Mesodermal cell (in vitro differentiated cells): ENCODE data around the gene STRIP1.
"Not testable (repeated sequence)": the region's sequence is repeated elsewhere in the genome, so short reads cannot be mapped to it uniquely, and the experiment has no call there.

Source experiments
- H3K27ac ChIP-seq: 2 replicates; pipeline ENCODE4 v1.7.0; 2013; ENCODE audit warnings: mild to moderate bottlenecking, low read depth, low read length, moderate library complexity; ENCODE audit not compliant: severe bottlenecking
- H3K36me3 ChIP-seq: 2 replicates; pipeline ENCODE4 v1.7.1; 2013; ENCODE audit warnings: mild to moderate bottlenecking, low read length, moderate library complexity; ENCODE audit not compliant: control insufficient read depth, insufficient read depth
- H3K4me1 ChIP-seq: one replicate; pipeline ENCODE4 v1.7.1; 2013; ENCODE audit warnings: mild to moderate bottlenecking, low read length; ENCODE audit not compliant: insufficient read depth, control insufficient read depth, poor library complexity, severe bottlenecking
- H3K4me3 ChIP-seq: 2 replicates; pipeline ENCODE4 v1.7.0; 2013; ENCODE audit warnings: low read length, control low read depth, mild to moderate bottlenecking; ENCODE audit not compliant: insufficient read depth, poor library complexity, severe bottlenecking; ENCODE audit errors: extremely low read depth
- H3K9me3 ChIP-seq: 2 replicates; pipeline ENCODE4 v1.7.1; 2013; ENCODE audit warnings: mild to moderate bottlenecking, low read length, moderate library complexity; ENCODE audit not compliant: control insufficient read depth
- WGBS, 2 experiments: methylation state at CpG; one replicate each; pipeline ENCODE4 v1.1.5; 2013; ENCODE audit warnings: missing lambda C conversion rate in 2 of 2; ENCODE audit not compliant: insufficient coverage in 2 of 2; 5-methylcytosine and 5-hydroxymethylcytosine counted together

The STRIP1 gene

DNA sequence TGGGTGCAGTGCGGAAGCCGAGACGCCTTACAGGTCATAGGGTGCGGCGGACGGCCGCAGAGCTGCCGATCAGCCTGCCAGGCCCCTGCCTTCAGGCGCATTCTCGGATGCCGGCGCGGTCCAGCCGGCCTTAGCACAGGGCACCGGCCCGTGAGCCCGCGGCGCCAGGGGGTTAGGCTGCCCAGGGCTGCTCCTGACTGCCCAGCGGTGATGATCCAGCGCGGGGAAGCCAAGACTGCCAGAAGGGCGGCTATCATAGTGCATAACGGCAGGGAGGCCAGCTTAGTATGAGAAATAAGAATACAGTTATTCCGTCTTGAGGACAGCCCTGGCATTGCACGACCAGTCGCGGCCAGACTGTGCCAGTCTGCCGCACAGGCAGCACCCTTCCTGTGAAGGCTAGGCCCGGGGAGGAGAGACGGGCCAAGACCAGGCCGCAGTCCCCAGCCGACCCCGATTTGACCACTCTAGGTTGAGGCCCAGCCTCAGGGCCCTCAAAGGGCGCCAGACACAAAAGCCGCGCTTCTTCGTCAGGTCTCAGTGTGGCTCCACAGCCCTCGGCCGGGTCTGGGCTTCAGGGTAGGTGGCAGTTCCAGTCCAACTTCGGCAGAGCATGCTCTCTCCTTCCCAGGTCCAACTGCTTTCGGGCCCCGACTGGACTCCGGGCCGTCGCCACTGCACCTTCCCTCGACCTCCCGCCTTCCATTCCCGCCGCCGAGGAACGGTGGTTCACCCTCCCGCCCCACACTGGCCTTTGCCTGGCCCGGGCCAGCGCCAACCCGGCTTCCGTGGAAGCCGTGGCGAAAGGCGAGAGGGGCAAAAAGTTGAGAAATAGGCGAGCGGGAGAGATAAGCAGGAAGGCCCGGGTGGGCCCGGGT, 35.2 kb downstream of the STRIP1 start:
- H3K27ac ChIP-seq, result no peak overlapping the region
- 6 to 7% methylated on average over 50 to 63 of the region's 64 CpGs for WGBS, 2 experiments
- H3K9me3 ChIP-seq, result no peaks in the 10 kb centered on the region
- H3K4me1 ChIP-seq, result peaks cover 5% of the 10 kb centered on the region
- H3K4me3 ChIP-seq, result peak overlapping the region; percentile 14
- H3K36me3 ChIP-seq, result no peaks in the 10 kb centered on the region

DNA sequence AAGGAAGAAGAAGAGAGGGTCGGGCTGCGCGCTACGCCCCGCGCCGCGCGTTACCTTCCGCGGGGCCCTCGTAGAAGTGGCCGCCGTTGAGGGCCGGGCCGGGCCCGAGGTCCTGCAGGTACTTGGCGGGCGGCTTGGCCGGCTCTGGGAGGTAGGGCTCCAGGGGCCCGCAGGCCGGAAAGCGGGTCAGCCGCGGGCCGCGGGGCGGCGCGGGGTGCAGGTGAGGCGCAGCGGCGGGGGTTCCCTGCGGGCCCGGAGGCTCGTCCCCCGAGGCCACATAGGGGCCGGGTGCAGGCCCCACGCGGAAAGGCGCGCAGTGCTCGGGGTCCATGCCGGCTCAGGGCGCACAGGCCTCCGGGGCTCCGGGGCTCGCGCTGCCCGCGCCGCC, 35.9 kb downstream of the STRIP1 start:
- 4 to 6% methylated on average over 6 to 32 of the region's 52 CpGs for WGBS, 2 experiments
- no peak overlapping the region for H3K27ac ChIP-seq
- H3K36me3 ChIP-seq, result no peaks in the 10 kb centered on the region
- peaks cover 5% of the 10 kb centered on the region for H3K4me1 ChIP-seq
- H3K4me3 ChIP-seq, result peak overlapping the region; percentile 14
- H3K9me3 ChIP-seq, result no peaks in the 10 kb centered on the region

DNA sequence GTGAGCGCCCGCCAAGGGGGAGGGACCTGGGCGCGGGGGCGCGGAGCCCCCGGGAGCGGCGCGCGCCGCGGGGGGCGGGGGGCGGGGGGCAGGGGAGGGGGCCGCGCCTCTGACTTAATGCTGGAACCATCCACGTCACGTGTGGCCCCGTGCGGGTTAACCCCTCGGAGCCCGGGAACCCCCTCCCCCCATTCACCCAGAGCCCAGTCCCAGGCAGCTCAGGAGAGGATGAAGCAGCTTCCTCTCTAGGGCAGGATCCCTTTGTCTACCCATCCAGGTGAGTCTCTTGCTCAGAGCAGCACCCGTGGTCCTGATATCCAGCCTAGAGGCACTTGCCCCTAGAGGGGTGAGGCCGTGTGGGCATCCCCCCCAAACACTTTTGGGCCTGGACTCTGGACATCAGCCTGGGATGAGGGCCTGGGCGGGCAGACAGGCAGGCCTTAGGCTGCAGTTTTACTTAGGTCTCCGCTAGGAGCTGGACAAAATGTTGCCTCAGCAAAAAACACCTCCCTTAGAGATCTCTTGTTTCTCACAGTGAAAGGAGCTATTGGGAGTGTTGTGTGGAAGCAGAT, 36.3 kb downstream of the STRIP1 start, which contains the start of gene ALX3:
Gene ALX3, minus strand, starts transcription at position 2 of the 572 bp plus-strand sequence. CDS start 60 bp downstream, outside the sequence.
- no peaks in the 10 kb centered on the region for H3K9me3 ChIP-seq
- H3K27ac ChIP-seq, result no peak within 1 kb of the TSS
- 13 to 22% methylated on average over 9 to 10 of the region's 27 CpGs for WGBS, 2 experiments
- H3K36me3 ChIP-seq, result no peaks in the 10 kb centered on the region
- peak within 1 kb of the TSS; percentile 14 for H3K4me3 ChIP-seq
- H3K4me1 ChIP-seq, result peaks cover 5% of the 10 kb centered on the region

DNA sequence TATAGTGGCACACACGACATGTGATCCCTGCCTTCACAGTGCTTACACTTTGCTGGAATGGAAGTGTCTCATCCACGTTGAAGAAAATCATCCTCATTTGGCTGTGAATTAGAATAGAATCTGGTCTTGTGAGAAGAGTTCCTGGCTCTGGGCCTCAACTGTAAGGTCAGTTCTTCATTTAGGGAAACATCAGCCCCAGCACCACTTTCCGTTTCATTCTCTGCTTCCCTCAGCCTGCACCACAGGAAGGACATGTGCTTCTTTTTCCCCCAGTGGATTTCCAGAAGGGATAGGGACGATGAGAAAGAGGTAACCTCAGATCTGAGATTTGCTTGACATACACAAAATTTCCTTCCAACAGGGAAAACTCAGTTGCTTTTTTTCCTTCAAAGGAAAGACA, 39.7 kb downstream of the STRIP1 start:
- no peak overlapping the region for H3K27ac ChIP-seq
- H3K9me3 ChIP-seq, result no peaks in the 10 kb centered on the region
- peaks cover 5% of the 10 kb centered on the region for H3K4me1 ChIP-seq
- no peak overlapping the region for H3K4me3 ChIP-seq
- no peaks in the 10 kb centered on the region for H3K36me3 ChIP-seq
- 67 to 77% methylated on average over 2 to 3 of the region's 4 CpGs for WGBS, 2 experiments

DNA sequence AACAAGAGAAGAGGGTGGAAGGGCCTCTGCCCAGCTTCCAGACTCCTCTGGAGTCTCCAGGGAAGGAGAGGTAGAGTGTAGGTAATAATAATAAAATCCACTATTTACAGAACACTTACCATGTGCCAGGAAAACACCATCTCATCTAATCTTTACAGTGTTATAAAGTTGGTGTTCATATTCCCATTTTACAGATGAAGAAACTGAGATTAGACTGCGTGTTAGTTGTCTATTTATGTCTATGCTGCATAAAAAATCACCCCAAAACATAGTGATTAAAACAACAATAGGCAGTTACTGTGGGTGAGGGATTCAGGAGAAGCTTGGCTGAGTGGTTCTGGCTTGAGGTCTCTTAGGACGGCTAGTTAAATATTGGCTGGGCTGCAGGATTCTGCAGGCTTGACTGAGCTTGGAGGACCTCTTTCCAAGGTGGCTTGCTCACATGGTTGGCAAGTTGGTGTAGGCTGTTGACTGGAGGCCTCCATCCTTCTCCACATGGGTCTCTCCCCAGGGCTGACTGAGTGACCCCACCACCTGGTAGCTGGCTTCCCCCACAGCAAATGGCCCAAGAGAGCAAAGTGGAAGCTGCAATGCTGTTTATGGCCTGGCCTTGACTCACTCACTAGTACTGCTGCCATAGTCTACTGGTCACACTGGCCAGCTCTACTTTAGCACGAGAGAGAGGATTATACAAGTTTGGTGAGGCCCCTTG, 42.5 kb downstream of the STRIP1 start:
- no peaks in the 10 kb centered on the region for H3K36me3 ChIP-seq
- H3K4me1 ChIP-seq, result no peaks in the 10 kb centered on the region
- WGBS, 2 experiments, result 82 to 93% methylated on average over 2 of the region's 3 CpGs
- H3K4me3 ChIP-seq, result no peak overlapping the region
- no peaks in the 10 kb centered on the region for H3K9me3 ChIP-seq
- H3K27ac ChIP-seq, result no peak overlapping the region

DNA sequence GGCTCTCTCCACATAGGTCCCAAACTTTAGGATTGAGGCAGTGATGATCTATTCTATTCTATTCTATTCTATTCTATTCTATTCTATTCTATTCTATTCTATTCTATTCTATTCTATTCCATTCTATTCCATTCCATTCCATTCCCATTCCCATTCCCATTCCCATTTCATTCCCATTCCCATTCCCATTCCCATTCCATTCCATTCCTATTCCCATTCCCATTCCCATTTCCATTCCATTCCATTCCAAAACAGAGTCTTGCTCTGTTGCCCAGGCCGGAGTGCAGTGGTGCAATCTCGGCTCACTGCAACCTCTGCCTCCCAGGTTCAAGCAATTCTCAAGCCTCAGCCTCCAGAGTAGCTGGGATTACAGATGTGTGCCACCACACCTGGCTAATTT, 45.6 kb downstream of the STRIP1 start:
- not testable (repeated sequence) for H3K27ac ChIP-seq, H3K4me3 ChIP-seq, H3K9me3 ChIP-seq, H3K36me3 ChIP-seq, H3K4me1 ChIP-seq
- 100% methylated on average over 2 of the region's 2 CpGs for WGBS, 2 experiments

DNA sequence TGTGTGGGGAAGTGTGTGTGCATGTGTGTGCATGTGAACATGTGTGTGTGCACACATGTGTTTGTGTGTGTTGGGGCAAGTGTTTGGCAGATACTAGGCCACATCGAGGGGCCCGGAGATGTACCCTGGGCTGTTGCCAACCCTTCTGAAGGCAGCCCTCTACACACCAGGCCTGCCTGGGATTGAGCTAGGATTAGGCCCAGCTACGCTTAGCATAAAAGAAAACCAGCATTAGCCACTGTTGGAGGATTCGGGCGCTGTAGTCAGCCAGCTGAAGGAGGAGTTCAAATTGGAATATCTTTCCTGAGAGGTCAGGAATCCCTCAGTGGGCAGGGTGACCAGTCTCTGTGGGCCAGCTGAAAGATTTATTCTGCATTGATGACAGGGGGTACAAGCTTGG, 46.6 kb downstream of the STRIP1 start:
- WGBS, 2 experiments, result 95 to 98% methylated on average over 3 to 5 of the region's 5 CpGs
- H3K36me3 ChIP-seq, result no peaks in the 10 kb centered on the region

DNA sequence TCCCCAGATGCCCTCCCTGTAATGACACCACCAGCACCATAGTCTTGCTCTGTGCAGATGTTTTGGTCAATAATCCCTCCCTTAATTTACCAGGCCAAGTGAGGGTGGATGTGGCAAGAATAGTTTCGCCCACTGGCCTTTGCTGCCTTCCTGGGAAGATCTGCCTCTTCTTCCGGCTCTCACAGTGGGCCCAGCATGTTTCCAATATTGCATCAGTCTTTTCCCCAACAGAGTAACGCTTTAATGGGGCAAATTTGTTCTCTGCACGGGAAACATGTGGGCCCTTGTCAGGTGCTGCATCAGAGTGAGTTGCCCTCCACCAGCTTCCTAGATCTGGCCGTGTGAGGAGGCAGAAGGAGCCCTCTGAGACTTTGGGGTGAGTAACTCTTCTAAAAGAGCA, 48.1 kb downstream of the STRIP1 start:
- Histone ChIP-seq H3K27ac (no peak overlapping the region), H3K4me1 (peaks cover 5% of the 10 kb centered on the region), H3K36me3 (no peaks in the 10 kb centered on the region), H3K9me3 (no peaks in the 10 kb centered on the region), H3K4me3 (no peak overlapping the region)
- WGBS, 2 experiments, result 57 to 64% methylated on average over 5 of the region's 5 CpGs

More for the DNA sequence above, 46.6 kb downstream of the STRIP1 start:
- Histone ChIP-seq H3K27ac (no peak overlapping the region), H3K4me3 (no peak overlapping the region), H3K4me1 (peaks cover 5% of the 10 kb centered on the region), H3K9me3 (no peaks in the 10 kb centered on the region)

DNA sequence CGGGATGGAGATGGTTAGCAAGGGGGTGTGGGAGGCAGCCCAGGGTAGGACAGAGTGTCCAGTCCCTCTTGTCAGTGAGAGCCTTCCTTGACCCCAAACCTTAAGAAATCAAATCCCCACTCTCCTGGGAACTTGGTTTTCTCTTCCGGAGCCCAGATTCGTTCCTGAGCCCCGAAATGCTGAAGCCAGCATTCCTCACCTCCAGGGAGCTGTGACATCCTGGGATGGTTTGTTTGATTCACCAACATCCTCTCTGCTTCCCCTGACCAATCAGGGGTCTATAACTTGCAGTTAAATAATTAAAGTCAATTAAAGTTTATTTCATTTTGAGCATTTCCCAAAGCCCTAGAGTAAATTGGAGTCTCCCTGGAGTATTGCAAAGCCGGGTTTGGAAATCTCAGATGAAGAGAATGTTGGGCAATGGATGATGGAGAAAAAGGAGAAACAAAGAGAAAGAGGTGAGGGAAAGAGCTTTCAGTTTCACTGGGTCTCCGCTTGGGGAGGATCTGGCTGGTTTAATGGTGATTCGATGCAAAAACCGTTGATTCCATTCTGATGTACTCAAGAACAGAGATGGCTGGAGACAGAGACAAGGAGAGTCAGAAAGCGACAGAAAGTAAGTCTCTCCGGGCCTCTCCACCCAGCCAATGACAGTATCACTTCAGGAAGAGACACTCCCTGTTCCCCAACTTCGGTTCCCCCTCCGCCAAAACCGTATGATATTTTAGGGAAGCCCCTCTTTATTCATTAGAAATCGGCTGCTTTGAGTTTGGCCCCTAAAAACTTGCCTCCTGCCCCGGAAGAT, 48.8 kb downstream of the STRIP1 start:
- H3K4me3 ChIP-seq, result no peak overlapping the region
- H3K27ac ChIP-seq, result no peak overlapping the region
- WGBS, 2 experiments, result 7 to 13% methylated on average over 10 to 14 of the region's 15 CpGs
- H3K36me3 ChIP-seq, result no peaks in the 10 kb centered on the region
- no peaks in the 10 kb centered on the region for H3K9me3 ChIP-seq
- H3K4me1 ChIP-seq, result peaks cover 5% of the 10 kb centered on the region

DNA sequence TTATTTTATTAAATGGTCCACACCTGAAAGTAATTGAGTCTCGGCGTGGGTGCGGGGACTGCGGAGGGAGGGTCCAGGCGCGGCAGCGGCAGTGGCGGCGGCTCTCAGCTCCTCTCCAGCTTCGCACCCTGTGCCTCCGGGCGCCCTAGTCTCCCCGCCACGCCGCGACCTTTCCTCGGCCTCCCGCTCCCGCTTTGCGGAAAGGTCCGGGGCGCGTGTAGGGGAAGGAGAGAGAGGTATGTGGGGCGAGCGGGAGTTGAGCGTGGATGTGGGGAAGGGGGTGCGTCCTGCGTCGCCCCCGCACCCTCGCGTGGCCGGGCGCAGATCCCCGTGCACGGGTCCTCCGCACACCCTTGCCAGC, 49.4 kb downstream of the STRIP1 start:
- Histone ChIP-seq H3K27ac (no peak overlapping the region), H3K9me3 (no peaks in the 10 kb centered on the region), H3K36me3 (no peaks in the 10 kb centered on the region), H3K4me3 (no peak overlapping the region), H3K4me1 (peaks cover 6% of the 10 kb centered on the region)
- 0 to 2% methylated on average over 7 to 21 of the region's 37 CpGs for WGBS, 2 experiments
